ENCODE data around the gene CCKAR.

Gene CCKAR

DNA sequence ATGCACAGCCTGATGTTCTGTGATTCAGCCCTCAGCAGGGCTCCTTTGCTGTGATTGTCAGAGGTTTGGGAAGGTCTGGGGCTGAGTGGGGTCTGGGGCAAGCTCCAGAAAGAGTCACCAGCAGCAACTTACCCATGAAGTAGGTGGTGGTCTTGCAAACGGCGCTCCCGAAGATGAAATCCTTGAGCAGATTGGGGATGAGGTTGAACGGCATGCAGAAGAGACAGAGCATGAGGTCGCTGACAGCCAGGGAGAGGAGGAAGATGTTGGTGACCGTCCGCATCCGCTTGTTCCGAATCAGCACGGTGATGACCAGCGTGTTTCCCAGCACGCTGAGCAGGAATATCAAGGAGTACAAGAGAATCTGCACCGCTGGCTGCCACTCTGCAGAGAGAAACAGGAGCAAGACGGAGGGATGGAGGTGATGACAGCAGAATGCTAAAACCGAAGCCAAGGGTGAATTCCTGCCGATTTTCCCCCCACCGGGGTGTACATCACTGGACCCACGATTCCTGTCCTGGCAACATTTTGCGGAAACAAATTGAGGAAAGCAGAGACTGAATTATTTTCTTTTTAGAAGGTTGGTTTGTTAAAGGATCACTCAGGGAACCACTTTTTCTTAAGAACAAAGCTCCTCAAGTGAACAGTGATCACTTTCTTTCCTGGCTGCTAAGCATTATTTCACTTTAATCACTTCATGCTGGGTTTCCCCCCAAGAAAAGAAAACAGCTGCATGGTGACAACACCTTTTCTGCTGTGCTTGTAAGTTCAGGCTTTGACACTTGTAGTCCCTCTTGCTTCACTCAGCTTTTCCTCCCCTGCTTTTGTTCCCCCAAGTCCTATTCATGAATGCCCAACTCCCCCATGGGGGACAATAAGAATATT, 941 bp downstream of the CCKAR start:
- DNase-seq = no peak

DNA sequence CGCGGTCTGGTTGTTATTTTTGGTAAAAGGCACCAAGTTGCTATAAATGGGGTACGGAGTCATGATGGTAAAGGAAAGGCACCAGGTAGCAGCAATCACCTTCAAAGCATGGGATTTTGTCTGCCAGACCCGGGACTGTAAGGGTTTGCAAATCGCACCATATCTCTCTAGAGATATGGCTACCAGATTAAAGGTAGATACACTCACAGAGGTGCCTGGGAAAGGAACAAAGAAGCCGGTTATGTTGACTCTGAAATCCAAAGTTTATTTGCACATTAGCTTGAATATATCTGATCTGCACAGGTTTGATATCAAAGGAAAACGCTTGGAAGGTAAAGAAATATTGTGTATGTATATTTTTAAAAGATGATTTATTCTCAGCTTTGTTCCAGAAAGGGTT, 4.6 kb downstream of the CCKAR start:
- no peak for DNase-seq

DNA sequence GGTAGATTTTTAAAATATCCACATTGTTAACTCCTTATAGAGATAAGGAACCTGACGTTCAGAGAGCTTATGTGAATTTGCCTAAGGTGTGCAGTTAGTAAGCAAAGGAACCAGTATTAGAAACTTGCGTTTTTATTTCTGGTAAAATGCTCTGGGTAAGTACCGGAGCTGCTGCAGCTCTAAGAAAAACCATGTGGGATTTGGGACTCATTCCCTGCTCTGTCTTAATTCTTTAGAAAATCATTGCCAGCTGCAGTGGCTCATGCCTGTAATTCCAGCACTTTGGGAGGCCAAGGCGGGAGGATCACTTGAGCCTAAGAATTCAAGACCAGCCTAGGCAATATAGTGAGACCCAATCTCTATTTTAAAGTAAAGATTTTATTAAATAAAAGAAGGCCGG, 5.8 kb downstream of the CCKAR start:
- no peak for DNase-seq

DNA sequence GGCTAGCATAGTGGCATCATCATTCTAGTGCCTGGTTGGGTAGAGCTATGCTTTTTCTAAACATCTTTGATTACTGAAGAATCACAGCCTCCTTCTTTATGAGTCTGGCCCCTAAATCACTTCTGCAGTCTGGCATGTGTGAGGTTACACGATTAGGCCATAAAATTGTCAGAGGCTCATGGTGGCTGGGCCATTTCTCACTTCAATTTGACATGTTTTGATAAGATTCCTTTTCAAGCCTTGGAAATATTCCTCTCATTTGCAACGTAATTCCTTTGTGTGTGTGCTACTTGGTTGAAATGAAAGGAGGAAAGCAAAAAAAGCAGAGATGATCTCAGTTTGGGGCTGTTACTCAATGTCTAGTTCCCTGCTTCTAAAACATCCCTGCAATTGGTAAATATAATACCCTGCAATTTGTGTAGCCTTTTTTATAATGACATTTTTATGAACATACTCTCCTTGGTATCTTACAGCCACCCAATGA, 6.2 kb downstream of the CCKAR start:
- no peak for DNase-seq

DNA sequence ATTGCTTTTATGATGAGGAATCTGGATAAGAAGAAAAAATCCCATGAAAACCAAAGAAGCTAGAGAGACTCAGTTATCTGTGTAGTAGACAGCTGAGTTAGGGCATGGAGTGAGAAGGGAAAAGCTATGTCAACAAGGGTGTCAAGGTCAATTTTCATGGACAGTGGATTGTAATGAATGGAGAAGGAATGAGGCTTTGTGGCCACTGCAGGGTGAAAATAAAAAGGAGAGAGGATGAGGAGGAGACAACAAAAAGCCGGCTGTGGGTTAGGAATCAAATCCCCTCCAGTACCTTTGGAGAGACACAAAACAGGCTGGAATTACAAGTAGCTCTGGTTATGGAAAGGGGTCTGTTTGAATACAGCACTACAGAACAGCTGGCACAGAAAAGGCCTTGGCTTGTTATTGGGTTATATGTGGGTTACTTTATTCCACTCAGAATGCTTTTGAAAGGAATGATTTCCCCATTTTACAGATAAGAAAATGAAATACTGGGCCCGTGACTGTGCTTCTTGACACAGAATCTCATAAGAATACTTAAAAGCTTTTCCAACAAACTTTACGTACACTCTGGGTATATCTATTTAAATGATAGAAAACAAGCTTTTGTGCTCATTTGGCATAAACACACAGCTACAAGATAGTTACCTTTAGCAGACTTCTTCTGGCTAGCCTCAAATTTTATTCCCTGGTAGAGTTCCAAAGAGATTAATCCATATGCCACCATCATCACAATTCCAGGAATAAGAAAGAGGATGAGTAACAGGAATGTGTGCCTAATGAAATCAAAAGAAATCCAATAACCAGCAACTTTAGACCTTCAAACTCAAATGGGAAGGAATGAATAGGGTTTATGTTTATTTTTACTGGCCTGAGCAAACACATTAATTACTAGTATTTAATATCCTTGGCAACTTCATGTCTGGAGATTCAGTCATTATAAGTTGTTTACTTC, 7.5 kb downstream of the CCKAR start:
- DNase-seq = no peak

DNA sequence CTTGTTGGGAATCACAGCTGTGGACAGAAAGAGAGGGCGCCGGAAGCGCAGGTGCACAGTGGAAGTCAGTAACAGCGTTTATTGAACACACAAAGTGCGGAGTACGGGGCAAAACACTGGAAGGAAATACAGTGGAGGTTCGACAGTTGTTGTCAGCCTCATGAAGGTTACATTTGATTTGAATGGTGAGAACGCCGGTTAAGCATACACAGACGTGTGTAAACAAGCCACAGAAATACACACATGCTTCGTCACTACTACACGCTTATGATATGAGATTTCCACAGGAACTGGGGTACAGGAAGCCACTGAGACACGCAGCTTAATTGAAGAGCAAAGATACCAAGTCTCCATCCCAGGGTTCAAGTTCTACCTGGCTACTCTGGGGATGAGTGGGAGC, 12.0 kb downstream of the CCKAR start:
- no peak for DNase-seq

DNA sequence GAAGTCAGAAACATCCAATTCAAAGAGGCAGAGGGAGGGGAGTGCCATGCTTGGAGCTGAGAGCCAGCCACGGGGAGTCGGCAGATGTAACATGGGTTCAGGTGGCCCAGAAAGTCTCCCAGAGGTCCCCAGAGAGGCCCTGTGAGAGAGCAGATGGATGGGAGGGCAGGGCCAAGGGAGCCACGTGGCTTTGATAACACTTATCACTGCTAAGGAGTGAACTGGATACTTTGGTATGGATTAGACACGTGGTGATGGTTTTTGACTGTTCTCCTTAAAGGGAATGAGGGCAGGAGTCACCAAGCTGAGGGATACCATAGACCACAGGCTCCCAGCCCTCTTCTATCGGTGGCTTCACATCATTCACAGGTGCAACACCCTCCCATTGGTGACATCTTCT, 13.7 kb downstream of the CCKAR start:
- no peak for DNase-seq

DNA sequence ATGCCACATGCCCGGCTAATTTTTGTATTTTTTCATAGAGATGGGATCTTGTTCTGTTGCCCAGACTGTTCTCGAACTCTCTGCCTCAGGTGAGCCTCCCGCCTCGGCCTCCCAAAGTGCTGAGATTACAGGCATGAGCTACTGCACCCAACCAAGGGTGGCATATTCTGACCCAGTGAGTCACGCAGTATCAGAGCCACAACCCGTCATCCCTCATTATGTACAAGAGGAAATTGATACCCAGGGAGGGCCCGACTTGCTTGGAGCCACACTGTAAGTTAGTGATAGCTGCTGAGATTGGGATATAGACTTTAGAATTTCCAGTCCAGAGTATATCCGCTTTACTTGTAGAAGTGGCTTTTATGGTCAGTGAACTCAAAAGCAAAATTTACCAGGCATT, 14.6 kb downstream of the CCKAR start:
- no peak for DNase-seq

DNA sequence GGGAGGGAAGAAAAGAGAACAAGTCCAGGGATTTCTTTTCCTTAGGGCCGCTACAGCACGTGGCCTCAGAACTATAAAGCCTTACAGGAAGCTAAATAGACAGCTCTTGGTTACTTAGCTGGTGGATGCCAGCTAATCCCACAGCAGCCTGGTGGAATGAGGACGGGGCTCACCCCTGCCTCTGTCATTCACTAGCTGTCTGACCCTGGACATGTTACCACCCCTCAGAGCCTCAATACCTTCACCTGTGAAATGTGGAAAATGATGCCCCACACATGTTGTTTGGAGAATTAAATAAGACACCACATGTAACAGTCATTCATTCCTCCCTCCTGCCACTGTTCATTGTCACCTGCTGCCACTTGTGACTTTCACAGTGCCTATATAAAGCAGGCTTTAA, 15.7 kb downstream of the CCKAR start:
- DNase-seq = no peak

DNA sequence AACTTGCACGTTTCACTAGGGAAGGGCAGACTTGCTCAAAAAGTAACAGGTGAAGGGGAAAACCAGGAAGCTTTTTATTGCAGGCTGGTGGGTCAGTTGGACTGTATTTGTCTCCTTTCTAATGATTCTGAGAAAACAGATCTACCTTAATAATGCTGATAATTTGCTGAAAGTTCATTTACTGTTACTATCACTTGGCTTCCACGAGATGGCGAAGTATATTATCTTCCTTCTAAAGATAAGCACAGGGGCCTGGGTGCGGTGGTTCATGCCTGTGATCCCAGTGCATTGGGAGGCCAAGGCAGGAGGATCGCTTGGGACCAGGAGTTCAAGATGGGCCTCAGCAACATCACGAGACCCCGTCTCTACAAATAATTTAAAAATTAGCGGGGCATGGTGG, 16.4 kb downstream of the CCKAR start:
- DNase-seq = peak; percentile 17

DNA sequence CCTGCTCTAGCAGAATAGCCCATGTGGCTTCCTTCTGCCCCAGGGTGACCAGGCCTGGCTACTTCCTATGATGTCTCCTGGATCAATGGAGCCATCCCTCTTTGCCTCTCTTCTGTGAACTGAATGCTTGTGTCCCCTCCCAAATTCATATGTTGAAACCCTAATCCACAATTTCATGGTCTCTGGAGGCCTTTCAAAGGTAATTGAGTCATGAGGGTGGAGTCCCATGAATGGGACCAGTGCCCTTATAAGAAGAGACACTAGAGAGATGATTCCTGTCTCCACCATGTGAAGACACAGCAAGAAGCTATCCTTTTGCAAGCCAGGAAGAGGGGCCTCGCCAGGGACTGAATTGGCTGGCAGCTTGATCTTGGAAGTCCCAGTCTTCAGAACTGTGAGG, 18.4 kb downstream of the CCKAR start:
- DNase-seq = no peak

DNA sequence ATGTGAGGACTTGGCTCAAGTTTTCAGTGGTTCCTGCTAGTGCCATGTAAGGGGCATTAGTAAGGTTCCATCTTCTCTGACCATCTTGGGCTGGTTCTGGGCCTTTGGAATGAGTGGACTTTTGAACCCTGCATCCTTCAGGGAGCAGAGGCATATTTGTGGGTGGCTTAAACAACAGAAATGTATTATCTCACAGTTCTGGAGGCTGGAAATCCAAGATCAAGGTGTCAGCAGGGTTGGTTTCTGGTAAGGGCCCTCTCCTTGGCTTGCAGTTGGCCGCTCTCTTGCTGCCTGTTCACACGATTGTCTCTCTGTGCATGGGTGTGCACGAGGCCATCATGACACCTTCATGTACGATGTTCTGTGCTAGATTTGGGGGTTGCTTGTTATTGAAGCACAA, 21.3 kb downstream of the CCKAR start:
- DNase-seq = no peak

DNA sequence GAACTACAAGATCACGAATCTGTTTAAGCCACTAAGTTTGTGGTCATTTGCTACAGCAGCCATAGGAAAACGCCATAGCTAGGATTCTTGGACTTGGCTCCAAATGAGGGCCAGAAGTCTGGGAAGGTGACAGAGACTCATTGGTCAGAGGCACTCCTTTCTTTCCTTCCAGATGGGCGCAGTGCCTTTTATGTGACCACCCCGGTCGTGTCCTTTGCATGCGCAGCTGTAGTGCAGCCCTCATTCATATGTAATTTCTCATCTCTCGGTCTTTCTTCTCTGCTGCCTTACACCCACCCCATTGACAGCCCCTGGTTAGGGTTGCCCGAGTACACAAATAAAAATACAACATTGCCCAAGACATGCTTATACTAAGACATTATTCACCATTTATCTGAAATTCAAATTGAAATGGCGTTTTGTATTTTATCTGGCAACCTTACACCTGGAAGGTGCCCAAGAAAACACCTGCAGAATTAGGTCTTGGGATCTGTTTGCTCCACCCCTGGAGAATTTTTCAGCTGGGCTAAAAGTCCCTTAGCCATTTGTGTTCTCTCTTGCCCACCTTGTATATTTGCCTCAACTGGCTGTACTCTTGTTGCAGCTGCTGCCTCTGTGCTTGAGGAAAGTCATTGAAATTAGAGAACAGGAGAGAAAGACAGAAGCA, 21.9 kb downstream of the CCKAR start:
- DNase-seq = no peak

DNA sequence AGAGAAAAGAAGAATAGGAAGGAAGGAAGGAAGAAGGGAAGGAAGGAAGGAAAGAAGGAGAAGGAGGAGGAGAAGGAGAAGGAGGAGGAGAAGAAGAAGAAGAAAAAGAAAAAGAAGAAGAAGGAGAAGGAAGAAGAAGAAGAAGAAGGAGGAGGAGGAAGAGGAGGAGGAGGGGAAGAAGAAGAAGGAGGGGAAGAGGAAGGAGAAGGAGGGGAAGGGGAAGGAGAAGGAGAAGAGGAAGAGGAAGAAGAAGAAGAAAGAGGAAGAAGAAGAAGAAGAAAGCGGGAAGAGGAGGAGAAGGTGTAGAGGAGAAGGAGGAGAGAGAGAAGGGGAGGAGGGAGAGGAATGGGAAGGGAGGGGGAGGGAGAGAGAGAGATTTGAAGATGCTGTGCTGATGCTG, 22.6 kb downstream of the CCKAR start:
- no peak for DNase-seq

DNA sequence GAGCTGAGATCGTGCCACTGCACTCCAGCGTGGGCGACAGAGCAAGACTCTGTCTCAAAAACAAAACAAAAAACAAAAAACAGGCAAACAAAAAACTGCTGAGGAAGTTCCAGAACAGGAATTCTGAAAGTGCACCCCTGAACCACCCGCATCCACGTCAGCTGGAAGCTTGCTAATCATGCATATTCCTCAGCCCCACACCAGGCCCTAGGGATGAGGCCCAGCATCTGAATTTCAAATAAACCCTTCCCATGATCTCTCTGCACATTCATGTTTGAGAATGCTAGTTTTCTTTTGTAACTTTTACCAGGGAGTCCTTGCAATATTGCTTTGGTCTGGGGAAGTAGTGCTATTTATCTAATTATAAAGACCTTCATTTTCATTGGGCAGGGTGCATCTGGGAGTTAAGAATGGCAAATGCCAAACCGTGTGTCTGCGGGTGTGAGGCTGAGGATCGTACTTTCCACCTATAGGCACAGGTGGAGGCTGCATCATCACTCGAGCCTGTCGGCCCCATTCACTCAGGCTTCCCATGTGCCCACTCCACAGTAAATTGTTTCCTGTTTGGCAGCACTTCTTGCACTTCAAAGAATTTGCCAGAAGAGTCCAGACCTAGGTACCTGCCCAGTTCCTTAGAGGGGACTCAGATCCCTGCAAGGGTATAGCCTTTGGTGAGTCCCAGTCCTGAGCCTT, 23.6 kb downstream of the CCKAR start:
- no peak for DNase-seq

DNA sequence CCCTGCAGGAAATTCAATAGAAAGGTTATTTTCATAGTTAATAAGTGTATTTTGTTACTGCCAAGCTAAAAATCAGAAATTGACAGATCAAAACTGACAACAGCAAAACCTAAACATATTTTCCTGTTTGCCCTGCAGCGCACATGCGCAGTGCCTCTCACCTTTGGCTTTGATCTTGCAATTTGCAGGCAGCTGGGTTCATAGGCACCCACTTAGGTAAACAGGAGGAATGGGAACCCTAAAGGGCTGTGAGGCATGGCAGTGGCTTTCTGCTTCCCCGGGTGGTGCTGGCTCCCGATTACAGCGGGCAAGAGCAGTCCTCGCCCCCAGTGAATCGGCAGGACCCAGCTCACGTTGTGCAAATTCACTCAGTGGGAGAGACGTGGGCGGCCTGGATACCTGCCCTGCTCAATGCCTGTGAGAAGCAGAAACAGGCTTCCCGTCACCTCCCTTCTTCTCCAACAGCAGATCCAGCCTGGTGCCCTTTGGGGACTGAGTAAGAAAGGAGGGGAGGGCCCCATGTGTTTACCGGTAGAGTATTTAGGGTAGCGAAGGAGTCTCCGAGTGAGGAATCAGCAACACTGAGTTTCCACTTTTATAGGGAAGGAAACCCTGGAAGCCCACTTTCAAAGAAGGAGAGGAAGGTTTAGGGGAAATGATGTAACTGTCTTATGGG, 25.7 kb downstream of the CCKAR start:
- no peak for DNase-seq

DNA sequence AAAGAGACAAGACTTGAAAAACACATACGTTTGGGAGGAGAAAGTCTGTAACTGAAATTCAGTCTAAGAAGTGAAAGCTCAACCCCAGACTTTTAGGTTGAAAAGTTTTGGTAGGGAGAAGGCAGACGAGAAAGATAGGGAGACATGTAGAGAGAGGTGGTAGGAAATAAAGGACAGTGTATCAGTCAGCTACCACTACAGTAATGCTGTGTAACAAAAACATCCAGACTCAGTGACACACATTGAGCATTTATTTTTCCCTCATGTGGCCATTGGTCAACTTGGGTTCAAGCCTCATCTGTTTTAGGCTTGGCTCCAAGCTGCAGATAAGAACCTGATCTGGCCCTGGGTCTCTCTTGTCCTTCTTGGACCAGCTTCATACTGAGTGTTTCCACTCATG, 26.9 kb downstream of the CCKAR start:
- no peak for DNase-seq

DNA sequence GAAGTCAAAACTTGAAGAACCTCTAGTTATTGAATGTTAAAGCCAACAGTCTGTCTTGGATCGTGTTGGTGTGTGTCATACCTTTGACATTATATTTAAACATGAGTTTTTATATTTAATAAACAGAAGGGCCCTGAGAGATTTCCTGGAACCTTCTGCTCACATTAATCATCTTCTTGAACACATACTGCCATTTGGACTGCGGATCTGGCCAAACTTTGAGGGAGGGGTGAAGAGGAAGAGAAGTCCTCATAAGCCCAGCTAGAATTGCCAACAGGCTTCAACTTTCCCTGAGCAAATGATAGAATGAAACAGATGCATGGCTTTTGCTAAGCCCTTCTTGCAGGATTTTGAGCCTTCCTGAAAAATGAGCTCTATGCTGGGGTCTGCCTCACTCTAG, 27.4 kb downstream of the CCKAR start:
- DNase-seq = no peak

DNA sequence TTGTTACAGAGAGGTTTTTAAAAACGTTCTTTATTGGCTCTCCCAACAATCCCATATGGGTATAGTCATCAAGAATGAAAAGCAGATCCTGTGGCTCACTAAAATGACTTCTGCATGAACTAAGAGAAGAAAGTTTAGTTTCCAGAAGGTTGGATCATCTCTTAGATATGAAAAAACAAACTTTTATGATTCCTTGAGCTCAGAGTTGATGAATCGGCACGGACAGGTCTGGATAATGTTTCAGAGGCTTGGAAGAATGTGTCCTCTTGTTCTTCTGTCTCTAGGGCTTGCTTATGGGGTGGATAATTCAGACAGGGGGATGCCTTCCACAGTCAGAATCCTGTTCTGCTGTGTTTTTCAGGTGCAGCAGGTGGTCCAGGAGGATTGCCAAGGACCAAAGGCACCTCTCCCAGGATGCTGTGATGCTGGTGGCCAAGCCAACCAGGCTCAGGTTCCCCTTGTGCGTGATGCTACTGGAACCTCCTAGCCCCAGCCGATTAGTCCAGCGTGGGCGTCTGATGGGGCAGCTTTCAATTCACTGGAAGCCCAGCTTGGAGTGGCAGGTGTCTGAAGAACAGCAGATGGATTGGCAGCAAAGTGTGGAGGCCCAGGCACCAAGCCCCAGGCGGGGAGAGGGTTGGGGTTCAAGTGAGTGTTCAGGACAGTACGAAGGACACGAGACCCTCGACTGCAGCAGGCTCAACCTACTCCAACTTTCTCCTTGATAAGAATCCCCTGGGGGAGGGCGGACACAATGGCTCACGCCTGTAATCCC, 30.3 kb downstream of the CCKAR start:
- no peak for DNase-seq

DNA sequence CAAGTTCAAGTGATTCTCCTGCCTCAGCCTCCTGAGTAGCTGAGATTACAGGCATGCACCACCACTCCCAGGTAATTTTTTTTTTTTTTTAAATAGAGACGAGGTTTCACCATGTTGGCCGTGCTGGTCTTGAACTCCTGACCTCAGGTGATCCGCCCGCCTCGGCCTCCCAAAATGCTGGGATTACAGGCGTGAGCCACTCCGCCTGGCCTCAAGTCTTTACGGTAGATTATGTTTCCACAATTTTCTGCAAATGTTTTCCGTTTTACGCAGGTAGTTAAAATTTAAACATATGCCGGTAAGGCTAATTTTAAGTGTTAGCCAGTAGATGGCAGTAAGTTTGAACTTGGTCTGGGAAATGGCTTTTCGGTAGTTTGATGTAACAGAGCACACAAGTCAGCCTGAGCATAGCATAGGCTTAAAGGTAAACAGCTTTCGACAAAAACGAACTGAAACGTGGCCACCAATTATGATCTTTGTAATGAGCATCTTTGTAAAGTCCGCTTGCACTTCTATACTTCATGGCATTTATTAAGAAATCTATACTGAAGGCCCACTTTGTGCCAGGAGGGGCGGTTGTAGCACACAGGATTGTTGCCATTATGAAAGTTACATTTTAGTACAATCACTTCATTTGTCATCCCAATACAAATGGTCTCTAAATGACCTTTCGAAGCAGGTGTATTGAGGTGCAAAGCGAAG, 31.1 kb downstream of the CCKAR start:
- DNase-seq = peak; percentile 73

DNA sequence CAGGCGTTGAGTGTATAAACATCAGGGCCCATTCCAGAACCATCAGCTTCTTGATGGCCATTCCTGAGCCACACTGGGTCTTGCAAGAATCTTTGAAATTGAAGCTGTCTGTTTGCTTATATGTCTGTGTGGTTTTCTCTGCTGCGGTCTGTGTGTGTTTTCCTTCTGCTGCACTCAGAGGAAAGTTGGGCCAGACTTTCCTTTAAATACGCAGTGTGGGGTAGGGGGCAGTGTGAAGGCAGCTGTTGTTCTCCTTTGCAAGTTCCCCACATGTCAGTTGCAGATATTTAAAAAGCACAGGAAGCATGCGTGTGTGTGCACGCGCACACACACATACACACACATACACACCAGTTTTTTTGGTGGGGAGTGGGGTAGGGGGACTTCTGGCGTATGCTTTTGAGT, 32.1 kb downstream of the CCKAR start:
- no peak for DNase-seq

Measured in OCI-M1 (cell line).